Pancreas (tissue), 10 donors: Measurements from ENCODE around the gene DDAH1. TPM values are rescaled to one million over a fixed set of nuclear protein-coding genes. Genes with fewer than 3 reads are reported as not detected.

ENCODE experiments used
- ATAC-seq, 4 donors: fragments of 200-7000 bp; cut with Tn5 transposase; one replicate each; pipeline versions ENCODE4 v1.8.0 to v1.9.1; 2020; ENCODE audit warnings: mild to moderate bottlenecking in 4 of 4, moderate library complexity in 4 of 4
- DNase-seq, 6 donors: peaks; one replicate each; pipeline ENCODE4 v3.0.0-alpha.2; 2020
- FAIRE-seq: peaks from 2 replicates; lab custom pipeline; 2012; peaks lifted over from hg19 to GRCh38; lab: Jason Lieb, UNC
- H3K27ac ChIP-seq, 4 donors: fragments of 200-600 bp; sonication (generic); 1 replicate in 3 of 4; 2 replicates in 1 of 4; pipeline versions ENCODE4 v1.5.0 to v1.8.0; 2020
- H3K27me3 ChIP-seq, 4 donors: fragments of 200-600 bp; one replicate each; pipeline ENCODE4 v1.8.0; 2021
- H3K36me3 ChIP-seq, 3 donors: fragments of 200-600 bp; sonication (generic) in 1 of 3; one replicate each; pipeline versions ENCODE4 v1.5.0 to v1.8.0; 2020 to 2021
- H3K4me1 ChIP-seq, 3 donors: fragments of 200-600 bp; one replicate each; pipeline ENCODE4 v1.8.0; 2021
- H3K4me3 ChIP-seq, 4 donors: fragments of 200-600 bp; sonication (generic) in 2 of 4; one replicate each; pipeline versions ENCODE4 v1.5.0 to v1.8.0; 2020 to 2021
- H3K9me3 ChIP-seq, 4 donors: fragments of 200-600 bp; one replicate each; pipeline ENCODE4 v1.8.0; 2021
- CTCF ChIP-seq, 4 donors: fragments of 200-600 bp; sonication (generic) in 3 of 4; IDR thresholded peaks; one replicate each; pipeline versions ENCODE4 v1.5.0 to v1.8.0; 2021; ENCODE audit warnings: antibody characterized with exemption in 4 of 4
- WGBS, 2 donors: extraction: QIAGEN DNeasy Blood & Tissue Kit; methylation state at CpG; one replicate each; pipeline ENCODE4 v1.1.7; 2013; 5-methylcytosine and 5-hydroxymethylcytosine counted together
- intact Hi-C, 3 donors: fragments of 100-400 bp; cut with DNase I; formaldehyde crosslinking; loops; one replicate each; pipeline versions ENCODE4 v1.11.1 to v1.14.2; 2022
- polyA plus RNA-seq, 2 donors: library from polyadenylated mRNA; stranded (reverse); fragments of 200-250 nt; gene quantifications; one replicate each; pipeline ENCODE4 v1.2.3, GENCODE V29; 2013
- total RNA-seq, 6 donors: library from RNA; stranded (reverse); fragmentation: NEBNext Ultra II Directional in 4 of 6; extraction: Animal tissue kit (Norgen Biotek cat#: 25700) in 4 of 6; gene quantifications; one replicate each; pipeline versions ENCODE4 v1.2.1 to v1.2.4, GENCODE V29; 2021 to 2023
- donor health status: healthy with polysubstance abuse.
- donor health status: DM: no; HTN: no; CAD: no; lungs with moderate emphysema.
- donor health status: DM: no; HTN: no; CAD: no.
- donor health status: control.
- donor health status: control.
- donor health status: Bipolar disorder and iron deficiency.
- donor health status: DM: yes; HTN: yes; CAD: no.
- donor health status: DM: no; HTN: no; CAD: no.
- donor health status: DM: no; HTN: no; CAD: no.
- donor health status: DM: yes; HTN: yes; CAD: no.

The DDAH1 gene
- total and polyA plus RNA-seq, 8 donors, result 8.1 to 34.2 (median 22.2) TPM

- Histone ChIP-seq H3K36me3 (no peaks in the 10 kb centered on the region), H3K27ac (peak overlapping the region; percentile 91 to 97 (median 94)), H3K4me3 (peak overlapping the region; percentile 8 to 97 (median 44)), H3K27me3 (no peaks in the 10 kb centered on the region), H3K4me1 (peaks cover 13 to 21% (median 18%) of the 10 kb centered on the region in 3 donors), H3K9me3 (no peaks in the 10 kb centered on the region)
- DNase-seq, result no peak
- ATAC-seq, result no peak
- intact Hi-C loops, result no loop called here
- TF ChIP-seq CTCF (IDR thresholded peaks at IDR 0.05), result no peak
- 51 to 53% methylated on average over 11 of the region's 11 CpGs for WGBS, 2 donors
- FAIRE-seq, result no peak
Observed at GRCh38 chr1:85276978-85277639, 187.8 kb downstream of the DDAH1 start.

GRCh38 chr1:85276215-85276977, 188.6 kb downstream of the DDAH1 start, which contains the start of gene BCL10:
TSS of gene BCL10 (minus strand) at chr1:85276632. CDS start at chr1:85276352, 280 bp downstream.
- DNase-seq, result peak; percentile 98 to 99 (median 98)
- H3K4me1 ChIP-seq, result peaks cover 18 to 28% (median 25%) of the 10 kb centered on the region in 3 donors
- peak; percentile 93 to 96 (median 96) for ATAC-seq
- intact Hi-C loops, result no loop called here
- no peak for TF ChIP-seq CTCF (IDR thresholded peaks at IDR 0.05)
- WGBS, 2 donors, result 0% methylated on average over 58 to 78 of the region's 78 CpGs
- H3K4me3 ChIP-seq, result peak within 1 kb of the TSS; percentile 47 to 97 (median 69)
- H3K36me3 ChIP-seq, result no peaks in the 10 kb centered on the region
- no peaks in the 10 kb centered on the region for H3K27me3 ChIP-seq
- no peak for FAIRE-seq
- peak within 1 kb of the TSS; percentile 91 to 97 (median 94) for H3K27ac ChIP-seq
- H3K9me3 ChIP-seq, result no peaks in the 10 kb centered on the region

GRCh38 chr1:85275701-85276214, 189.2 kb downstream of the DDAH1 start:
- Histone ChIP-seq H3K27ac (peak overlapping the region; percentile 91 to 97 (median 94)), H3K36me3 (peaks cover 0 to 2% (median 0%) of the 10 kb centered on the region in 3 donors), H3K4me3 (peak overlapping the region; percentile 47 to 97 (median 69)), H3K4me1 (peaks cover 19 to 30% (median 29%) of the 10 kb centered on the region in 3 donors), H3K9me3 (no peaks in the 10 kb centered on the region), H3K27me3 (no peaks in the 10 kb centered on the region)
- intact Hi-C loops, result no loop called here
- DNase-seq, result no peak
- peak in 3 of 4 donors; percentile 0 to 43 (median 1) for ATAC-seq
- TF ChIP-seq CTCF (IDR thresholded peaks at IDR 0.05), result no peak
- WGBS, 2 donors, result 0 to 1% methylated on average over 13 of the region's 13 CpGs
- no peak for FAIRE-seq

- Histone ChIP-seq H3K27me3 (no peaks in the 10 kb centered on the region), H3K4me1 (peaks cover 22 to 37% (median 36%) of the 10 kb centered on the region in 3 donors), H3K36me3 (peaks cover 0 to 9% (median 6%) of the 10 kb centered on the region in 3 donors), H3K27ac (peak overlapping the region in 3 of 4 donors; percentile 92 to 97 (median 95)), H3K4me3 (peak overlapping the region in 3 of 4 donors; percentile 60 to 97 (median 78)), H3K9me3 (no peaks in the 10 kb centered on the region)
- TF ChIP-seq CTCF (IDR thresholded peaks at IDR 0.05), result no peak
- peak in 3 of 4 donors; percentile 8 to 47 (median 19) for ATAC-seq
- no peak for DNase-seq
- intact Hi-C loops, result no loop called here
- peak; percentile 71 for FAIRE-seq
- WGBS, 2 donors, result 21 to 38% methylated on average over 1 of the region's 1 CpG
Observed at GRCh38 chr1:85274969-85275453, 189.9 kb downstream of the DDAH1 start.
